ENCODE measurements around the gene MS4A2.

GRCh38 chr11:60124802-60125432 lies 36.5 kb downstream of the MS4A2 start:
- TF ChIP-seq CTCF (conservative IDR thresholded peaks at IDR 0.05 in 1 of 2, IDR thresholded peaks at IDR 0.05 in 1 of 2; ENCODE audit: low read depth in 1 of 2, low read length in 2 of 2): no peak
- TF ChIP-seq EZH2 (IDR thresholded peaks at IDR 0.05; ENCODE audit: low read length, missing control alignments): no peak

Data from fibroblast of lung (primary cell).